ENCODE data around the gene OLFML1.
A peak's percentile ranks its signal among the peaks of the same experiment; 100 is the strongest.

- peak in 1 of 2 donors; percentile 56 for TF ChIP-seq POLR2A (IDR thresholded peaks at IDR 0.05)
- TF ChIP-seq CTCF (IDR thresholded peaks at IDR 0.05), result peak; percentile 45 to 75 (median 64)
These were observed 28.2 kb downstream of the OLFML1 start, which contains the start of gene PPFIBP2 for GRCh38 chr11:7513234-7514098.

Measured in heart left ventricle (tissue), 13 donors.